Mammary epithelial cell (primary cell): ENCODE data around the gene ABCD3.

Experiments
- EZH2 ChIP-seq: IDR thresholded peaks from 2 replicates; pipeline ENCODE4 v1.6.1; 2012; ENCODE audit warnings: low read length, inconsistent platforms, borderline replicate concordance
- TF ChIP-seq, protein P1 (sequence below), 2 donors: IDR thresholded peaks in 1 of 2; conservative IDR thresholded peaks in 1 of 2; 2 replicates each; pipeline ENCODE4 v1.5.1; 2011 to 2012; ENCODE audit warnings: inconsistent platforms in 2 of 2, low read length in 2 of 2, mild to moderate bottlenecking in 2 of 2, control low read depth in 1 of 2, low read depth in 1 of 2; ENCODE audit not compliant: insufficient read depth in 1 of 2; ENCODE audit errors: extremely low read depth in 1 of 2

DNA sequence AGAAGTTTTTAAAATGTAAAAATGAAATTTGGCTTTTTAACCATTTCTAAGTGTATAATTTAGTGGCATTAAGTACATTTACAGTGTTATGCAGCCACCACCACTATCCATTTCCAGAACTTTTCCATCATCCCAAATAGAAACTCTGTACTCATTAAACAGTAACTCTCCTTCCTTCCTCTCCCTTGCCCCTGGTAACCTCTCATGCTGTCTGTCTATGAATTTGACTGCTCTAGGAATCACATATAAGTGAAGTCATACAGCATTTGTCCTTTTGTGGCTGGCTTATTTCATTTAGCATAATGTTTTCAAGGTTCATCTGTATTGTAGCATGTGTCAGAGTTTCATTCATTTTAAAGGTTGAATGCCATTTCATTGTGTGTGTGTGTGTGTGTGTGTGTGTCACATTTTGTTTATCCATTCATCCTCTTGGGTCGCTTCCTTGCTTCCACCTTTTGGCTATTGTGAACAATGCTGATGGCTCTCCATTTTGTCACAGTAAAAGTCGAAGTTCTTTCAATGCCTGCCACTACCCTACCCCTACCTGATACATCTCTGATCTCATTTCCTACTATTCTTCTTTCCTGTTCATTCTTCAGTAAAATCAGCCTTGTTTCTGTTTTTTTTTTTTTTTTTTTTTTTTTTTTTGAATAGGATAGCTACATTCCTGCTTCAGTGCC, 78.0 kb downstream of the ABCD3 start:
- TF ChIP-seq, protein P1, sequence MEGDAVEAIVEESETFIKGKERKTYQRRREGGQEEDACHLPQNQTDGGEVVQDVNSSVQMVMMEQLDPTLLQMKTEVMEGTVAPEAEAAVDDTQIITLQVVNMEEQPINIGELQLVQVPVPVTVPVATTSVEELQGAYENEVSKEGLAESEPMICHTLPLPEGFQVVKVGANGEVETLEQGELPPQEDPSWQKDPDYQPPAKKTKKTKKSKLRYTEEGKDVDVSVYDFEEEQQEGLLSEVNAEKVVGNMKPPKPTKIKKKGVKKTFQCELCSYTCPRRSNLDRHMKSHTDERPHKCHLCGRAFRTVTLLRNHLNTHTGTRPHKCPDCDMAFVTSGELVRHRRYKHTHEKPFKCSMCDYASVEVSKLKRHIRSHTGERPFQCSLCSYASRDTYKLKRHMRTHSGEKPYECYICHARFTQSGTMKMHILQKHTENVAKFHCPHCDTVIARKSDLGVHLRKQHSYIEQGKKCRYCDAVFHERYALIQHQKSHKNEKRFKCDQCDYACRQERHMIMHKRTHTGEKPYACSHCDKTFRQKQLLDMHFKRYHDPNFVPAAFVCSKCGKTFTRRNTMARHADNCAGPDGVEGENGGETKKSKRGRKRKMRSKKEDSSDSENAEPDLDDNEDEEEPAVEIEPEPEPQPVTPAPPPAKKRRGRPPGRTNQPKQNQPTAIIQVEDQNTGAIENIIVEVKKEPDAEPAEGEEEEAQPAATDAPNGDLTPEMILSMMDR (conservative IDR thresholded peaks at IDR 0.05 in 1 of 2, IDR thresholded peaks at IDR 0.05 in 1 of 2; ENCODE audit: extremely low read depth in 1 of 2, insufficient read depth in 1 of 2, low read depth in 1 of 2, low read length in 2 of 2), result no peak
- no peak for TF ChIP-seq EZH2
